Stimulated activated CD4-positive, alpha-beta T cell treated with anti-CD3 and anti-CD28 coated beads, Interleukin-12 subunit alpha, Interleukin-12 subunit beta, amount 100 ng/mL, for 4 hours (primary cell): ENCODE data around the gene DDX4.
"Not testable (repeated sequence)": the region's sequence is repeated elsewhere in the genome, so short reads cannot be mapped to it uniquely, and the experiment has no call there.

Source experiments
- DNase-seq: peaks from one replicate; pipeline ENCODE4 v3.0.0-alpha.2; 2020

Gene DDX4

DNA sequence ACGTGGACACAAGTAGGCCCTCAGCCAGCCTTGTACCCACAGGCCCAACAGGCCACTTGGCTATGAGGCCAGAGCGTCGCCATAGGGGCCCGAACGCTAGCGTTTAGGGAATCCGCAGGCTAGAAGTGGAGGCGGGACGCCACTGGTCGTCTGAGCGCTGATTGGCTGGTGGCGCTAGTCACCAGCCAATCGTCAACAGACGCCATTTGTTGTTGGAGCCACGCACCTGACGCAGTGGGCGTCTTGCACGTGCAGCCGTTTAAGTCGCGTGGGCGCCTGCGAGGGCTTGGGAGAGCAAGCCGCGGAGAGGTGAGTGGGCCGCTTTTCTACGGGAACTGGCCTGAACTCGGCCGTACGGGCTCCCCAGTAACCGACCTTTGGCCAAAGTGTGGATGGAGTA is at the start of gene DDX4:
DDX4 (plus strand) TSS at position 269 of the 400 bp plus-strand sequence. CDS start 903 bp downstream, outside the sequence.
- no peak for DNase-seq

DNA sequence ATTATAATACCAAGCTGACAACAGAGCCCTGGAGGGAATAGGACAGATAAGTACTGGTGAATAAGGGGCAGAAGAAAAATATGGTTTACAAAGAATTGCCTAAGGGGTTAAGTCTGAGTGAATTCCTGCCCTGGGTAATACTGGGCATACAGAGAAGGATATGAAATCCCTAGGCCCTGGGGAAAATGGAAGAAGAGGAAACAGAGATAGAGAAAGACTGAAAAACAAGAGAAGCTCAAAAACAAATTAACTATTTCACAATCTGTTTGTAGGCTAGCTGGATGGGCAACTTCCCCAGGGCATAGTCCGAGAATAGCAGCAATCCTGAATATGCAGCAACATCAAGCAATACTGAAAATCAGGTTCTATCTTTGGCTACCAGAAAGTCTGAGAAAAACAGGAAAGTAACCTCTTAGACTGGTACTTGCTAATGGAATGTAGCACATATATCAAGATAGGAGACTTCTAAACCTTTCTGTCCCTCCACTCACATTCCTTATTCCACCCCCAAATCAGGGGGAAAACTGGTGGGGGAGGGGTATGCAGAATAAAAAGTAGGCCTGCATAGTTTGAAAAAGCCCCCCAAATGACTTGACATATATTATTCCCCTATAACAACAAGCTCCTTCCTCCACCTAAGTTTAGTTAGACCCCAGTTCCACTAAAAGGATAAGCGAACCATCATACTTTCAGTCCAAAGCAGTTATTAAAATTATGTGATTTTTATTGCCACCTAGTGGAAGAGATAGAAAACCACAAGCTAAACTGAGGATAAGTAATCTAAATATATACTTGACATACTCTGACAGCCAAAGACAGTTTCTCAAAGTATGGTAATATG is 46.4 kb upstream of the DDX4 start:
- DNase-seq = no peak

DNA sequence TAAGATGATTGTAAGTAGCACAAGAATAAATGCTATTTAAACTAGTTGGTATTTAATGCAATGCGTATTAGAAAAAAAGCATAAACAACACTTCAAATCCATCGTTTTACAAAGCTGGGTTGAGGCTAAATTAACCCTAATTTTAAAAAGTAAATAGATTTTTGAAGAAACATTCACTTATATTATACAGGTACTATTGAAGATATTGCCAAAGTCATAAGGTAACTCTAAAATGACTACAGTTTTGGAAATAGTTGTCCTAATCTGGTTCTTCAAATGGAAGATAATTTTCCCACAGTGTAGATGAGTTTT is 45.8 kb upstream of the DDX4 start:
- no peak for DNase-seq

DNA sequence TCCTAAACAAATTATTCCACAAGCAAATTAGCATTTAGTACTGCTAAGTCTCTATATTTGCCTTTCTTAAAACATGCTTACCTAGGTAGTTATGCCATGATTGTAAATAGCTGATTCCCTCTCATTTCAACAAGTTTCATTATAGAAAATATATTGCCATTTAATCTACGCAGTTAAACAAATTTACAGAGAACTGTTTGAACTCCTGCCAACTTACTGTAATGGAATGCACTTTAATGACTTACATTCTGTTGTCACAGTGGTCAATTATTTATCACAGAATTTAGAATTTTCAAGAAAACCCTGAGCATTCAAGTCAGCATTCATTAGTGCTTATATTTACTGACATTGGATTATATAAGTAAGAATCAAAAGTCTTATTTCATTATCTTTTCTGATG is 45.4 kb upstream of the DDX4 start:
- DNase-seq = no peak

DNA sequence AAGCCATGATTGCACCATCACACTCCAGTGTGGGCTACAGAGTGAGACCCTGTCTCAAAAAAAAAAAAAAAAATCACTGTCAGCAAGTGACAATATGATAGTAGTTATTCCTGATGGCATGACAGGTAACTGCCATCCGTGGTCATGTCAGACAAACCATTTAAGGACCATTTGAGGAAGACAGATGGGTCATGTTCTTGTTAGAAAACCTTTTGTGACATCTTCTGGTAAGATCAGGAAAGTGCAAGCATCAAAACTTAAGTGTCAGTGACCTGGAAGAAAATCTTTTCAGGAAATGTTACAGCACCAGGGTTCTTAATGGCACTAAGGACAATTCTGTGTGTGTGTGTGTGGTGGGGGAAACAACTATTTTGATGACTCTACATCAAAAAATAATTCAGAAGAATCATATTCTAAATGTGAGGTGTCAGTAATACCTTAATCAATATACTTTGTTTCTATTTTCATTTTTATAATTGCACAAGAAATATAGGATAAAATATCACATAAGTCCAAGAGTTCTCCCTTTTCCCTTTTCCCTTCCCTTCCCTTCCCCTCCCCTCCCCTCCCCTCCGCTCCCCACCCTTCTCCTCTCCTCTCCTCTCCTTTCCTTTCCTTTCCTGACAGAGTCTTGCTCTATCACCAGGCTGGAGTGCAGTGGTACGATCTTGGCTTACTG is 43.6 kb upstream of the DDX4 start:
- no peak for DNase-seq

DNA sequence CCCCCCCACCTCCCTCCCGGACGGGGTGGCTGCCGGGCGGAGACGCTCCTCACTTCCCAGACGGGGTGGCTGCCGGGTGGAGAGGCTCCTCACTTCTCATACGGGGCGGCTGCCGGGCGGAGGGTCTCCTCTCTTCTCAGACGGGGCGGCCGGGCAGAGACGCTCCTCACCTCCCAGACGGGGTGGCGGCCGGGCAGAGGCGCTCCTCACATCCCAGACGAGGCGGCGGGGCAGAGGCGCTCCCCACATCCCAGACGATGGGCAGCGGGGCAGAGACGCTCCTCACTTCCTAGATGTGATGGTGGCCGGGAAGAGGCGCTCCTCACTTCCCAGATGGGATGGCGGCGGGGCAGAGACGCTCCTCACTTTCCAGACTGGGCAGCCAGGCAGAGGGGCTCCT is 41.2 kb upstream of the DDX4 start:
- not testable (repeated sequence) for DNase-seq

DNA sequence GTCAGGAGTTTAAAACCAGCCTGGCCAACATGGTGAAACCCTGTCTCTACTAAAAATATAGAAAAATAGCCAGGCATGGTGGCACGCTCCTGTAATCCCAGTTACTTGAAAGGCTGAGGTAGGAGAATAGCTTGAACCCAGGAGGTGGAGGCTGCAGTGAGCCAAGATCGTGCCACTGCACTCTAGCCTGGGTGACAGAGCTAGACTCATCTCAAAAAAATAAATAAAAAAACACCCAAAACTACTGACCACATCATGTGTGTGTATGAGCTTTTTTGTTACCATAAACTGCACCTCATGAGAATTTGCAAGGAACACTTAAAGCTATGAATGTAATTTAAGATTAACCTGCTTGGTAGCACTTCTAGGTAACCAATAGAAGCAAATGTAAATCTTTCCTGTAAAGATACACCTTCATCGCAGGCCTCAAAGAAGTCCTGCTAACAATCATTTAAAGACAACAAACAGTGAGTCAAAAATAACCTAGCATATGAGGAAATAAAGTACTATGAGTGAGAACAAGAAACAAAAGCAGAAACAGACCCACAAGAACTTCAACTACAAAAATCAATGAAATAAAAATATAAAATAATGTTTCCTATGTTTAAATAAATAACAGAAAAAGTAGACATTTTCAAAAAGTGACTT is 38.7 kb upstream of the DDX4 start:
- DNase-seq = no peak

DNA sequence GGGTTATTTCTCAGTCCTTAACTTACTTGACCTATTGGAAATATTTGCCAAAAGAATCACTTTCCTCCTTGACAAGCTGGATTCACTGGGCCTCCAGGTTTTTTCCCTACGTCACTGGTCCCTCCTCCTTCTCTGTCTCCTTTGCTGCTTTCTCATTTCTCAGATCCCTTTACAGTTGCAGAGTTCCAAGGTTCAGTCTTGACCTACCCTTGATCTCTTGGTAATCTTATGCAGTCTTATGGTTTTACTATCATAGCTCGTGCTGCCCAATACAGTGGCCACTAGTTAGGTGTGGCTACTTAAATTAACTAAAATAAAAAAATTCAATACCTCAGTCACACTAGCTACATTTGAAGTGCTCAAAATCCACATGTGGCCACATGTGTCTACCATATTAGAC is 37.1 kb upstream of the DDX4 start:
- DNase-seq = no peak

DNA sequence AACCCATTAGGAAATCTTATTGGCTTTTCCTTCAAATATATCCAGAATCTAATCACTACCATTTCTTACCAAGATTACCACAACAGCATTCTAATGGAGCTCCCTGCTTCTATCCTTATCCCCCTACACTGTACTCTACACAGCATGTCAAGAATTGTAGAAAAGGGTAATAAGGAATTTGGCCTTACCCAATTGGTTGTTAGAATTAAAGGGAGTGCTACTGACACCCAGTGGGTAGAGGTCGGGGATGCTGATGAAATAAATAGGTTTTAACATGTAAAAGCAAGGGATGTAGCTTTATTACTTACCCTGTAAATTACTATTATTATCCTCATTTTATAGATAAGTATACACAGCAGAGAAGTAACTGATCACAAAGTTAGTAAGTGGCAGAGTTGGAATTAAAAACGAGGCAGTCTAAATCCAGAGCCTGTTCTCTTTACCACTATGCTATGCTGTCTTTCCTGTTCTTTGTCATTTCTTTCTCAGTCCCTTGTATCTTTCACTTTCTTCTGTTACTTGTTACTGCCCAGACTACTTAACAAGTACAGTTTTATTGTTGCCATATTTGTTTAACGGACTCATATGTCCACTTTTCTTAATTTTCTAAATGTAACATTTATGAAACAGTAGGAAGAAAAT is 36.3 kb upstream of the DDX4 start:
- no peak for DNase-seq

DNA sequence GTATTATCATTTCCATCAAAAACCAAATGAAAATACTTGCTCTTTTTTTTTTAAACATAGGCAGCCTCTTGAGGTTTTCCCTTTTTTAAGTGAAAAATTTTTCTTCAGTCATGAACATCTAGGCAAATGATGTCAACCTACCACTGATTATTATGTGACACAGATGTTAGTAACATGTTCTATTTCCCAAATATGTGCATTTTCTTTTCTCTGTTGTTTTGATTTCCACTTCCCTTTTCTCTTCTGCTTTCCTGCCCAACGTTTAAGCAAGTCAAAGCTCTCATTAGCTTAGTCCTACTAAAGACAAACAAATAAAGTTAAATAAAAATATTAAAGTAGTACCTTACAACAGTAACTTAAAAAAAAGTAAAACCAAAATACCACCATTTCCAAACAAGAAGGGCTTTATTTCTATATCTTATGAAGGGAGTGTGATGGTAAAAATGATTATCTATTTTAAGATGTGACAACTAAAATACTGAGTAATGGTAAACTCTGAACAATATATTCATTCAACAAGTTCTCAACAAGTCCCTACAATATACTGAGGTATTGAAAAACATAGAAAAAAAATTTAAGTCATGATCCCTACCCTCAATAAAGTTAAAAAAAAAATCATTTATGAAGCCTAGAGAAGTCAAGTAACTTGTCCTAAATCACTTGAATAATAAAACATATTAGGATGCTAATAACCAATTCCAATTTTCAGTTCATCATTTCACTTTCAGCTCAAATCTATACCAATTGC is 35.1 kb upstream of the DDX4 start:
- no peak for DNase-seq

DNA sequence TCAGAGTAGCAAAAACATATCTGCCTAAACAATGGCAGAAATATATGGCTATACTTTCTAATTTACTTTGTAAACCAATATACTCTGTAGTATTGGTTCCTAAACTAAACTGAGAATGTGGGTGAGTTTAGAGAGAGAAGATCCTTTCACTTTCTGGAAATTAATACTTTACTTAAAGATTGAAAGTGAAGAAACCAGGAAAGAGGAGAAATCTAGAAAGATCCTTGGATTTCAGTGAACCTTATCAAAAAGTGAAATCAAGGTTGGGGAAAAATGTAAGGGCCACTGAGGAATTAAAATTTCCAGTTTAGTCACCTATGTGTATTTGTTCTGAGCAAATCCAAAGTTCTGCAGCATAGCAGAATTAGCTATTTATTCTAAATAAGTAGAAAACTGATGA is 31.6 kb upstream of the DDX4 start:
- DNase-seq = no peak

DNA sequence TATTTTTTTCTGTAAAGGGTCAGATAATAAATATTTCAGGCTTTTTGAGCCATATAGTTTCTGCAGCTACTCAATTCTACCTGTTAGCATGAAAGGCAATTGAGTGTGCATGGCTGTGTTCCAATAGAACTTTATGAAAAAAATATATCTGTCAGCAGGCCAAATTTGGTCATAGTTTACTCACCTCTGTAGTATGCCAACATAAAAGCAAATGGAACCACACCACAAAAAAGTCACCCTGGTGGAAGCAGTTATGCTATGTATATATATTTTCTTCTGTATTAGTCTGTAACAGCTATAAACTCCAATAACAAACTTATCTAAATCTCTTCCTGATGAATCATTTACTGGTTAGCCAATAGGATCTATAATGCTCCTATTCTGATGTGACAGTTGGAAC is 29.1 kb upstream of the DDX4 start:
- DNase-seq = no peak

DNA sequence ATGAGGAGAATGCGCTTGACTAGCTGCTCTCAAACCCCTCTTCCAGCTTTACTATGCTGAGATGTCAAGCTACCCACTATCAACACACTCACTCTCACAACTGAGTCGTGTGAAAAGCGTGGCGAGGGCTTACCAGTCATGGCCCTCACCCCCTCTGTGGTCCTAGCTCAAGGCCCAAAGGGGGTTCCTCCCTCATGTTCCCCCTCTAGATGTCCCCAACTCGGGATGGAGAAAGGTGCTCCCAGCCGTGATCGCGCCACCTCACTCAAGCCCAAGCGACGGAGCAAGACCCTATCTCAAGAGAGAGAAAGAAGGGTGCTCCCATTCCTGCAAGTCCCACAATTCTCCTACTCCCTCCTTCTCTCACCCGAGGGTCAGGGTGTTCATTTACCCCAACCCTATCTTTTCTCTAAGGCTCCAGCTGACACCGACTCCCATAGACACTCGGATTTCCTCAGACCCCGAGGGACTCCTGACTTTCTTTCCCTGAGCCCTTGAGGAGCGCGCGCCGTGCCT is 26.3 kb upstream of the DDX4 start:
- DNase-seq = no peak

DNA sequence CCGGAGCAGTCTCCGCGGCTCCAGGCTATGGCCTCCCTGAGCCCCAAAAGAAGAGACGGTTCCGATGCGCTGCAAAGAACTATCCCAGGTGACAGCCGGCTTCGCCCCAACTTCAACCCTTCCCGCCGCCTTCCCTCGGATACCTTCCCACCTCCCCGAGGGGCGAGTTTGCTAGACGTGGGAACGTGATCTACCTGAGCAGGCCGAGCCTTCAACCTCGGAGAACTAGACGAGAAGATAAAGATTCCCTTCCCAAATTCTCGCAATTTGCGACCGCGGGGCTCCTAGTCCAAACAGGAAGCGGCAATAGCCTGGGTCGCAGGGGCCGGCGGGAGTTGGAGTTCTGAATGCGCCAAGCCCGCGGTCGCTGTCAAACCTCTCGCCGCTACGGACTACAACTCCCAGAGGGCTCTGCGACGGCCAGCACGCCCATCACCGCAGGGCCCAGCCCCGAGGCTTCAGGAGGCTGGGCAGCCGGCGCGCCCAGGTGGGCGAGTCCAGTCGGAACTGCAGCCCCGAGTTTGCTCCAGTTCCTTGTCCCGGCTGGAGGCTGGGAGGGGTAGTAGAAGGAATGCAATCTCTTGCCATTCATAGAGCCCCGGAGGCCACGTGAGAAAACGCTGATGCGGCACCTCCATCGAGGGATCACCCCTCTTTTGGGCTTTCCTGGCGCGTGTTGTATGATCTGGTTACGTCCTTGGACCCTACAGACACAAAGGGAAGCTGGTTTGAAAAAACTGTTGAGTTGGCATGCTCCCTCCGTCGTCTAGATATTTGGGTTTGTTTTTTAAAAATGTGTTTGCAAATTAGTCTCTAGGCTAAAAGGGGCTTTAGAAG is 25.6 kb upstream of the DDX4 start, which contains the start of gene SLC38A9:
SLC38A9 (minus strand) TSS at position 302 of the 837 bp plus-strand sequence. CDS start 14,366 bp downstream, outside the sequence.
- peak; percentile 91 for DNase-seq

DNA sequence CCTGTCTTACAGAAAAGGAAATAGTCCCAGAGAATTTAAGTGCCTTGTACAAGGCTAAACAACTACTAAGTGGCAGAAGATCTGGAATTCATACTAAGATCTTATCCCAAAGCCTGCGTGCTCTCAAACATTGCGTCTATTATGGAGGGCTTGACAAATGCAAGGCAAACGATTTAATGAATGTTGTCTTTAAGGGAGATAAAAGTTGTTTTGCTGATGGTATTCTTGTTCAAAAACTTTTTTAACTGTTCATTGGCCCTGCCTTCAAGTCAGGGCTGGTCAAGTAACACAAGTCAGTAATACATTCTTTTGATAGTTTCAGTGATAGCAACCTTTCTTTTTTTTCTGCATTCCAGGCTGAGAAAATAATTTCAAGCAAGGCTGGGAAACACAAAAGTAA is 24.0 kb upstream of the DDX4 start:
- no peak for DNase-seq

DNA sequence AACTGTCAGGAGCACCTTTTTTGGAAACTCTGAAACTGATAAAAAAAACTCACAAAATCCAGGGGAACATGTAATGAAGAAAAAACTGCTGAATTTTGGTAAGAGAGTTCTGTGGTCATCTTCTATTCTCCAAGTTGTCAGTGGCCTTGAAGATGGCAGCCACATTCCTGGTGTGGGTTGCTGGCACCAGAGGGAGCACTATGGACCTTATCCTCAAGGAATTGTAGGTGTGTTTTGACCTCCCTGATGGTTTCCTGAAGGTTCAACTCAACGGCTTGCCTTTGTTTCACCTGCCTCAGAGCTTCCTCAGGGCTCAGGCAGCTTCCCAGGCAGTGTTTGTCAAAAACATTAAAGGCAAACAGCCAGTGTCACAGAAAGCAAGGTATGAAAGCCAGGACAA is 23.5 kb upstream of the DDX4 start:
- no peak for DNase-seq

DNA sequence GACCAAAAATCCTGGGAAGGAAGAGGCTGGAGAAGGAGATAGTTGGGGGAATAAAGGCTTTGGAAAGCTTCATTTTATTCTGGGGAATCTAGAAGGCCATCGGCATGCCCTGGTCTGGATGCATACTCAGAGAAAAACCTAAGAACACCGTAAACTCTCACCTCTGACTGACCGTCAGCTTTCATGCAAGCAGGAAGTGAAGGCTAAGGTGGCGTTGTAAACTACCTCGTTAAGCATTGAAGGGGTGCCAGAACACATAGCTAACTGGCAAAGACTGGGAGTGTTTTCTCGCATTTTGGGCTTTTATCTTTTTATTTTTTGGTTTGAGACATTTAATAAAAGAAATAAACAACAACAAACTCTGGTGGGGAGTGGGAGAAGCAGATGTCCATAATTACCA is 23.1 kb upstream of the DDX4 start:
- no peak for DNase-seq

DNA sequence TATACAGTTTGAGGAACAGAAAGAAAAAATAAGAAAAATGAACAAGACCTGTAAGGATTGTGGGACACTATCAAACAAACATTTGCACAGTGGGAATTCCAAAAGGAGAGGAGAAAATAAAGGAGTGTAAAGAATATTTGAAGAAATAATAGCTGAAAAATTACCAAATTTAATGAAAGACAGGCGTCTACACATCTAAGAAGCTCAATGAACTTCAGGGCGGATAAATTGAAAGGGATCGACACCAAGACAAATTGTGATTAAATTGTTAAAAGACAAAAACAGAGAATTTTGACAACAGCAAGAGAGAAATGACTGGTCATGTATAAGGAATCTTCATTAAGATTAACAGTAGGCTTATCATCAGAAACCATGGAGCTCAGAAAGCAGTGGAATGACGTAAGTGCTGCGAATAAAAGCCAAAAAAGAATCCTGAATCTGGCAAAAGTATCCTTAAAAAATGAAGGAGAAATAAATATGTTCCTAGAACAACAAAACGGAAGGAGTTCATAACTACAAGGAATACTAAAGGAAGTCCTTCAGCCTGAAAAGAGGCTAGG is 22.3 kb upstream of the DDX4 start:
- no peak for DNase-seq

DNA sequence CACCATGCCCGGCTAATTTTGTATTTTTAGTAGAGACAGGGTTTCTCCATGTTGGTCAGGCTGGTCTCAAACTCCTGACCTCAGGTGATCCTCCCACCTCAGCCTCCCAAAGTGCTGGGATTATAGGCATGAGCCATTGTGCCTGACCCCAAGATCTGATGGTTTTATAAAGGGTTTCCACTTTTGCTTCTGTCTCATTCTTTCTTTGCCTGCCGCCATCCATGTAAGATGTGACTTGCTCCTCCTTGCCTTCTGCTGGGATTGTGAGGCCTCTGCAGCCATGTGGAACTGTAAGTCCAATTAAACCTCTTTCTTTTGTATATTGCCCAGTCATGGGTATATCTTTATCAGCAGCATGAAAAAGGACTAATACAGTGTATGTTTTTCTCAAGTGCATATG is 18.8 kb upstream of the DDX4 start:
- DNase-seq = not testable (repeated sequence)

DNA sequence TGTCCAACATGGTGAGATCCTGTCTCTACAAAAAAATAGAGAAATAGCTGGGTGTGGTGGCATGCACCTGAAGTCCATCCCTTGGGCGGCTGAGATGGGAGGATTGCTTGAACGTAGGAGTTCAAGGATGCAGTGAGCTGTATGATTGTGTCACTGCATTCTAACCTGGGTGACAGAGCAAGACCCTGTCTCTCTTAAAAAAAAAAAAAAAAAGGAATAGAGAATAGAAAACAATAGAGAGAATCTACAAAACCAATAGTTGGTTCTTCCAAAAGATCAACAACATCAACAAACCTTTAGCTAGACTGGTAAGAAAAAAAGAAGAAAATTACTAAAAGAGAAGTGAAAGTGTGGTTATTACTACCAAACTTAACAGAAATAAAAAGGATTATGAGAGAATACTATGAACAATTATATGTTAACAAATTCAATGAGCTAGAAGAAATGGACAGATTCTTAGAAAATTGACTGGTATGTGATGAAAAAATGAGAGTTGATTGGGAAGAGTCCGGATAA is 17.6 kb upstream of the DDX4 start:
- no peak for DNase-seq

DNA sequence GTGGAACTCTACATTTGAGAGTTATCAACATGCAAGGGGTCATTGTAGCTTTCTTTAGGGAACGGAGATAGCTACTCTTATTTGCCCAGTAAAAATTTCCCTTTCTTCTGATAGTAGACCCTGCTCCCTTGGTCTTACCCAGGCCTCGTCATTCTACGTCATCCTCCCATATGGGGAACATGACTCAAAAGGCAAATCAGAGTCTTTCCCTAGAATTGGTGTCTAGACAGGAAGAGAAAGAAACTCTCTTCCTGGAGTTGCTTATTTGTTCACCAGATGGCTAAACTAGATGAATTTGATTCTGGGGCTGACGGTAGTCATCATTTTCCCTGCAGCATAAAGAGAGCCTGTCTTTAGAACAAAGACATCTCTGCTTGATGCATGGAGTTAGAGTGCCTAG is 13.6 kb upstream of the DDX4 start:
- DNase-seq = no peak
